K562 (cell line): ENCODE data around the gene CD276. TPM values are rescaled to one million over a fixed set of nuclear protein-coding genes. Genes with fewer than 3 reads are reported as not detected.

Source experiments
- polyA plus RNA-seq, 8 experiments: library from polyadenylated mRNA; depleted of rRNA in 4 of 8; stranded (reverse) in 5 of 8; unstranded in 3 of 8; fragments of >200 nt; fragmentation: Nextera tagmentation in 2 of 8; fragmentation: Illumina TruSeq in 1 of 8; extraction: Ambion mirVana in 2 of 8; extraction: Trizol in 1 of 8; gene quantifications; 2 replicates each; pipeline versions ENCODE4 v1.2.1 to v1.2.3, GENCODE V29; 2011 to 2014; ENCODE audit warnings: inconsistent platforms in 1 of 8, missing spikeins in 1 of 8
- total RNA-seq, 7 experiments: library from RNA; depleted of rRNA in 6 of 7; stranded (reverse); fragments of >200 nt in 6 of 7; fragmentation: Illumina TruSeq in 2 of 7; extraction: Trizol in 2 of 7; gene quantifications; 2 replicates each; pipeline versions ENCODE4 v1.2.1 to v1.2.3, GENCODE V29; 2011 to 2021; ENCODE audit warnings: low replicate concordance in 1 of 7

The CD276 gene
- total and polyA plus RNA-seq, 9 of the 15 experiments (the other 6 are each of a cell fraction or from before 2014, with no cell fraction given) = 0.11 to 3.6 (median 2.3) TPM

Other genes with a start within 250 kb of the CD276 start
- gene REC114, start 241.2 kb upstream of the CD276 start, total RNA-seq (2014; rRNA removed) = 0.20 TPM in 1 of 2 replicates, not detected in the other
- not detected in 2 replicates for gene REC114, start 241.2 kb upstream of the CD276 start, total RNA-seq (2014; rRNA removed; fragmentation: Illumina TruSeq; extraction: Trizol)
- not detected in 2 replicates for gene REC114, start 241.2 kb upstream of the CD276 start, total RNA-seq (2015; rRNA removed; fragmentation: Illumina TruSeq; extraction: Trizol)
- gene REC114, start 241.2 kb upstream of the CD276 start, total RNA-seq (2021) = 0.20 TPM in 1 of 2 replicates, not detected in the other
- gene REC114, start 241.2 kb upstream of the CD276 start, polyA plus RNA-seq (2011; rRNA removed) = not detected in 2 replicates
- gene REC114, start 241.2 kb upstream of the CD276 start, polyA plus RNA-seq (2014; fragmentation: Illumina TruSeq; extraction: Trizol) = not detected in 2 replicates
- gene REC114, start 241.2 kb upstream of the CD276 start, polyA plus RNA-seq (2014; fragmentation: Nextera tagmentation; extraction: Ambion mirVana) = under 1 TPM; 0.07 to 0.24 TPM
- gene REC114, start 241.2 kb upstream of the CD276 start, polyA plus RNA-seq (2014; rRNA removed) = not detected in 2 replicates
- gene NPTN, start 51.0 kb upstream of the CD276 start, total RNA-seq (2014; rRNA removed) = 19.1 and 19.2 TPM in 2 replicates
- gene NPTN, start 51.0 kb upstream of the CD276 start, total RNA-seq (2014; rRNA removed; fragmentation: Illumina TruSeq; extraction: Trizol) = 23.2 and 25.5 TPM in 2 replicates
- gene NPTN, start 51.0 kb upstream of the CD276 start, total RNA-seq (2015; rRNA removed; fragmentation: Illumina TruSeq; extraction: Trizol) = 37.3 and 41.0 TPM in 2 replicates
- 21.2 and 21.6 TPM in 2 replicates for gene NPTN, start 51.0 kb upstream of the CD276 start, total RNA-seq (2021)
- gene NPTN, start 51.0 kb upstream of the CD276 start, polyA plus RNA-seq (2011; rRNA removed) = 21.7 and 34.0 TPM in 2 replicates
- gene NPTN, start 51.0 kb upstream of the CD276 start, polyA plus RNA-seq (2014; fragmentation: Illumina TruSeq; extraction: Trizol) = 47.7 and 48.5 TPM in 2 replicates
- gene NPTN, start 51.0 kb upstream of the CD276 start, polyA plus RNA-seq (2014; fragmentation: Nextera tagmentation; extraction: Ambion mirVana) = 10 to 100 TPM in 1 of 2 experiments, 1 to 10 TPM in 1; 9.6 to 10.1 TPM
- gene NPTN, start 51.0 kb upstream of the CD276 start, polyA plus RNA-seq (2014; rRNA removed) = 17.5 and 23.6 TPM in 2 replicates
- gene INSYN1, start 69.0 kb downstream of the CD276 start, total RNA-seq (2014; rRNA removed) = not detected in 2 replicates
- not detected in 2 replicates for gene INSYN1, start 69.0 kb downstream of the CD276 start, total RNA-seq (2014; rRNA removed; fragmentation: Illumina TruSeq; extraction: Trizol)
- gene INSYN1, start 69.0 kb downstream of the CD276 start, total RNA-seq (2015; rRNA removed; fragmentation: Illumina TruSeq; extraction: Trizol) = not detected in 2 replicates
- gene INSYN1, start 69.0 kb downstream of the CD276 start, total RNA-seq (2021) = not detected in 2 replicates
- gene INSYN1, start 69.0 kb downstream of the CD276 start, polyA plus RNA-seq (2011; rRNA removed) = not detected in 2 replicates
- not detected in 2 replicates for gene INSYN1, start 69.0 kb downstream of the CD276 start, polyA plus RNA-seq (2014; fragmentation: Illumina TruSeq; extraction: Trizol)
- gene INSYN1, start 69.0 kb downstream of the CD276 start, polyA plus RNA-seq (2014; fragmentation: Nextera tagmentation; extraction: Ambion mirVana) = not detected
- gene INSYN1, start 69.0 kb downstream of the CD276 start, polyA plus RNA-seq (2014; rRNA removed) = not detected in 2 replicates
- not detected in 2 replicates for gene TBC1D21, start 189.2 kb downstream of the CD276 start, total RNA-seq (2014; rRNA removed)
- gene TBC1D21, start 189.2 kb downstream of the CD276 start, total RNA-seq (2014; rRNA removed; fragmentation: Illumina TruSeq; extraction: Trizol) = not detected in 2 replicates
- not detected in 2 replicates for gene TBC1D21, start 189.2 kb downstream of the CD276 start, total RNA-seq (2015; rRNA removed; fragmentation: Illumina TruSeq; extraction: Trizol)
- not detected in 2 replicates for gene TBC1D21, start 189.2 kb downstream of the CD276 start, total RNA-seq (2021)
- gene TBC1D21, start 189.2 kb downstream of the CD276 start, polyA plus RNA-seq (2011; rRNA removed) = not detected in 2 replicates
- gene TBC1D21, start 189.2 kb downstream of the CD276 start, polyA plus RNA-seq (2014; fragmentation: Illumina TruSeq; extraction: Trizol) = not detected in 2 replicates
- not detected for gene TBC1D21, start 189.2 kb downstream of the CD276 start, polyA plus RNA-seq (2014; fragmentation: Nextera tagmentation; extraction: Ambion mirVana)
- gene TBC1D21, start 189.2 kb downstream of the CD276 start, polyA plus RNA-seq (2014; rRNA removed) = not detected in 2 replicates
- gene LOXL1, start 242.1 kb downstream of the CD276 start, total RNA-seq (2014; rRNA removed) = 0.14 and 0.61 TPM in 2 replicates
- not detected in 2 replicates for gene LOXL1, start 242.1 kb downstream of the CD276 start, total RNA-seq (2014; rRNA removed; fragmentation: Illumina TruSeq; extraction: Trizol)
- gene LOXL1, start 242.1 kb downstream of the CD276 start, total RNA-seq (2015; rRNA removed; fragmentation: Illumina TruSeq; extraction: Trizol) = not detected in 2 replicates
- gene LOXL1, start 242.1 kb downstream of the CD276 start, total RNA-seq (2021) = not detected in 2 replicates
- gene LOXL1, start 242.1 kb downstream of the CD276 start, polyA plus RNA-seq (2011; rRNA removed) = 0.16 TPM in 1 of 2 replicates, not detected in the other
- gene LOXL1, start 242.1 kb downstream of the CD276 start, polyA plus RNA-seq (2014; fragmentation: Illumina TruSeq; extraction: Trizol) = not detected in 2 replicates
- not detected for gene LOXL1, start 242.1 kb downstream of the CD276 start, polyA plus RNA-seq (2014; fragmentation: Nextera tagmentation; extraction: Ambion mirVana)
- gene LOXL1, start 242.1 kb downstream of the CD276 start, polyA plus RNA-seq (2014; rRNA removed) = not detected in 2 replicates